Measurements from ENCODE around the gene SCAANT1. TPM values are rescaled to one million over a fixed set of nuclear protein-coding genes. Genes with fewer than 3 reads are reported as not detected.
A peak's percentile ranks its signal among the peaks of the same experiment; 100 is the strongest.

Gene SCAANT1
- total RNA-seq, 2 experiments from 2014 or later: not detected

- Mint-ChIP-seq H3K27me3 (no peaks in the 10 kb centered on the region), H3K27ac (peak overlapping the region; percentile 48), H3K9me3 (no peaks in the 10 kb centered on the region), H3K4me1 (peaks cover 69% of the 10 kb centered on the region), H3K4me3 (no peak overlapping the region), H3K36me3 (ENCODE audit: low read depth) (peaks cover 30% of the 10 kb centered on the region)
- DNase-seq: no peak
- POLR2A ChIA-PET: no interaction called here
- CTCF ChIA-PET: interaction anchor here (0.7 kb wide), 1 partner anchor 10 kb away, joined by 3 read pairs; no protein-coding TSS in a partner anchor
Measured at GRCh38 chr3:63947594-63947993, 35.4 kb upstream of the SCAANT1 start.

GRCh38 chr3:63946753-63947152 lies 34.6 kb upstream of the SCAANT1 start:
- H3K9me3 Mint-ChIP-seq: no peaks in the 10 kb centered on the region
- H3K4me1 Mint-ChIP-seq: peaks cover 68% of the 10 kb centered on the region
- ChIA-PET POLR2A (no interaction called here), CTCF (interaction anchor here (0.7 kb wide), 1 partner anchor 11 kb away, joined by 3 read pairs; no protein-coding TSS in a partner anchor)
- H3K36me3 Mint-ChIP-seq (ENCODE audit: low read depth): peaks cover 33% of the 10 kb centered on the region
- peak overlapping the region; percentile 63 for H3K27ac Mint-ChIP-seq
- H3K27me3 Mint-ChIP-seq: no peaks in the 10 kb centered on the region
- H3K4me3 Mint-ChIP-seq: no peak overlapping the region
- DNase-seq: no peak

- no peak overlapping the region for H3K4me3 Mint-ChIP-seq
- H3K9me3 Mint-ChIP-seq: no peaks in the 10 kb centered on the region
- no peak overlapping the region for H3K27ac Mint-ChIP-seq
- peaks cover 58% of the 10 kb centered on the region for H3K4me1 Mint-ChIP-seq
- no peak for DNase-seq
- H3K27me3 Mint-ChIP-seq: no peaks in the 10 kb centered on the region
- peaks cover 29% of the 10 kb centered on the region for H3K36me3 Mint-ChIP-seq (ENCODE audit: low read depth)
- ChIA-PET CTCF (interaction anchor here (0.6 to 1.7 kb wide), 4 partner anchors 11 to 127 kb away, joined by 3 to 5 read pairs (median 3); no protein-coding TSS in a partner anchor), POLR2A (no interaction called here)
Measured at GRCh38 chr3:63945558-63946096, 33.4 kb upstream of the SCAANT1 start.

GRCh38 chr3:63943678-63944077 lies 31.5 kb upstream of the SCAANT1 start:
- no peaks in the 10 kb centered on the region for H3K27me3 Mint-ChIP-seq
- H3K27ac Mint-ChIP-seq: peak overlapping the region; percentile 16
- H3K4me1 Mint-ChIP-seq: peaks cover 59% of the 10 kb centered on the region
- no peak overlapping the region for H3K4me3 Mint-ChIP-seq
- CTCF ChIA-PET: interaction anchor here (0.7 to 1.5 kb wide), 4 partner anchors 9 to 80 kb away, joined by 3 to 4 read pairs (median 3); partner anchors contain the start of gene PSMD6
- no peak for DNase-seq
- no peaks in the 10 kb centered on the region for H3K9me3 Mint-ChIP-seq
- POLR2A ChIA-PET: no interaction called here
- H3K36me3 Mint-ChIP-seq (ENCODE audit: low read depth): peaks cover 36% of the 10 kb centered on the region

- Mint-ChIP-seq H3K27ac (no peak overlapping the region), H3K4me1 (peaks cover 58% of the 10 kb centered on the region), H3K27me3 (no peaks in the 10 kb centered on the region), H3K9me3 (no peaks in the 10 kb centered on the region), H3K36me3 (ENCODE audit: low read depth) (peaks cover 33% of the 10 kb centered on the region), H3K4me3 (no peak overlapping the region)
- no peak for DNase-seq
- ChIA-PET CTCF (interaction anchor here (1.5 kb wide), 1 partner anchor 81 kb away, joined by 3 read pairs; the partner anchor contains the start of gene PSMD6), POLR2A (no interaction called here)
Measured at GRCh38 chr3:63942528-63942927, 30.3 kb upstream of the SCAANT1 start.

GRCh38 chr3:63940389-63940757 lies 28.2 kb upstream of the SCAANT1 start:
- POLR2A ChIA-PET: no interaction called here
- CTCF ChIA-PET: interaction anchor here (1.8 kb wide), 1 partner anchor 24 kb away, joined by 5 read pairs; no protein-coding TSS in a partner anchor
- Mint-ChIP-seq H3K9me3 (no peaks in the 10 kb centered on the region), H3K36me3 (ENCODE audit: low read depth) (peaks cover 39% of the 10 kb centered on the region), H3K4me1 (peaks cover 58% of the 10 kb centered on the region), H3K27me3 (no peaks in the 10 kb centered on the region), H3K27ac (no peak overlapping the region), H3K4me3 (no peak overlapping the region)
- DNase-seq: no peak

- H3K9me3 Mint-ChIP-seq: no peaks in the 10 kb centered on the region
- POLR2A ChIA-PET: no interaction called here
- CTCF ChIA-PET: interaction anchor here (1.0 to 1.4 kb wide), 3 partner anchors 11 to 20 kb away, joined by 3 read pairs; no protein-coding TSS in a partner anchor
- DNase-seq: no peak
- H3K36me3 Mint-ChIP-seq (ENCODE audit: low read depth): peaks cover 36% of the 10 kb centered on the region
- no peaks in the 10 kb centered on the region for H3K27me3 Mint-ChIP-seq
- H3K4me1 Mint-ChIP-seq: peaks cover 66% of the 10 kb centered on the region
- H3K4me3 Mint-ChIP-seq: no peak overlapping the region
- peak overlapping the region; percentile 11 for H3K27ac Mint-ChIP-seq
Measured at GRCh38 chr3:63937661-63938651, 25.8 kb upstream of the SCAANT1 start.

GRCh38 chr3:63936925-63937324 lies 24.7 kb upstream of the SCAANT1 start:
- peaks cover 33% of the 10 kb centered on the region for H3K36me3 Mint-ChIP-seq (ENCODE audit: low read depth)
- peaks cover 69% of the 10 kb centered on the region for H3K4me1 Mint-ChIP-seq
- no peak overlapping the region for H3K27ac Mint-ChIP-seq
- ChIA-PET CTCF (interaction anchor here (1.4 kb wide), 1 partner anchor 21 kb away, joined by 3 read pairs; no protein-coding TSS in a partner anchor), POLR2A (no interaction called here)
- DNase-seq: no peak
- H3K9me3 Mint-ChIP-seq: no peaks in the 10 kb centered on the region
- no peaks in the 10 kb centered on the region for H3K27me3 Mint-ChIP-seq
- H3K4me3 Mint-ChIP-seq: no peak overlapping the region

- ChIA-PET CTCF (interaction anchor here (1.1 to 1.7 kb wide), 2 partner anchors 10 to 13 kb away, joined by 3 to 5 read pairs; no protein-coding TSS in a partner anchor), POLR2A (no interaction called here)
- peaks cover 35% of the 10 kb centered on the region for H3K36me3 Mint-ChIP-seq (ENCODE audit: low read depth)
- H3K4me3 Mint-ChIP-seq: peak overlapping the region; percentile 27
- no peaks in the 10 kb centered on the region for H3K9me3 Mint-ChIP-seq
- H3K27me3 Mint-ChIP-seq: no peaks in the 10 kb centered on the region
- H3K4me1 Mint-ChIP-seq: peaks cover 68% of the 10 kb centered on the region
- H3K27ac Mint-ChIP-seq: peak overlapping the region; percentile 73
- DNase-seq: peak; percentile 36
Measured at GRCh38 chr3:63934041-63934866, 22.1 kb upstream of the SCAANT1 start.

GRCh38 chr3:63933459-63933858 lies 21.3 kb upstream of the SCAANT1 start:
- Mint-ChIP-seq H3K27ac (peak overlapping the region; percentile 74), H3K27me3 (no peaks in the 10 kb centered on the region), H3K4me1 (peaks cover 64% of the 10 kb centered on the region), H3K36me3 (ENCODE audit: low read depth) (peaks cover 33% of the 10 kb centered on the region), H3K4me3 (no peak overlapping the region), H3K9me3 (no peaks in the 10 kb centered on the region)
- DNase-seq: no peak
- ChIA-PET CTCF (interaction anchor here (1.7 kb wide), 1 partner anchor 12 kb away, joined by 5 read pairs; no protein-coding TSS in a partner anchor), POLR2A (interaction anchor here (0.6 kb wide), 1 partner anchor 21 kb away, joined by 3 read pairs; the partner anchor contains the start of gene SCAANT1)

GRCh38 chr3:63932509-63933212 lies 20.5 kb upstream of the SCAANT1 start:
- CTCF ChIA-PET: interaction anchor here (1.7 kb wide), 1 partner anchor 11 kb away, joined by 5 read pairs; no protein-coding TSS in a partner anchor
- Mint-ChIP-seq H3K27ac (peak overlapping the region; percentile 74), H3K27me3 (no peaks in the 10 kb centered on the region), H3K4me3 (no peak overlapping the region), H3K36me3 (ENCODE audit: low read depth) (peaks cover 32% of the 10 kb centered on the region), H3K4me1 (peaks cover 57% of the 10 kb centered on the region), H3K9me3 (no peaks in the 10 kb centered on the region)
- no peak for DNase-seq
- POLR2A ChIA-PET: interaction anchor here (0.6 kb wide), 1 partner anchor 20 kb away, joined by 3 read pairs; the partner anchor contains the start of gene SCAANT1

- H3K4me1 Mint-ChIP-seq: peaks cover 46% of the 10 kb centered on the region
- POLR2A ChIA-PET: no interaction called here
- CTCF ChIA-PET: no interaction called here
- peaks cover 37% of the 10 kb centered on the region for H3K36me3 Mint-ChIP-seq (ENCODE audit: low read depth)
- no peak overlapping the region for H3K4me3 Mint-ChIP-seq
- DNase-seq: no peak
- H3K27ac Mint-ChIP-seq: peak overlapping the region; percentile 13
- H3K27me3 Mint-ChIP-seq: no peaks in the 10 kb centered on the region
- no peaks in the 10 kb centered on the region for H3K9me3 Mint-ChIP-seq
Measured at GRCh38 chr3:63931290-63931689, 19.1 kb upstream of the SCAANT1 start.
